Kidney (tissue), 14 donors: Measurements from ENCODE around the gene PIP5K1C. TPM values are rescaled to one million over a fixed set of nuclear protein-coding genes. Genes with fewer than 3 reads are reported as not detected.

Experiments used
- DNase-seq, 5 donors: peaks; one replicate each; pipeline ENCODE4 v3.0.0-alpha.2; 2013 to 2020
- FAIRE-seq: peaks from 2 replicates; lab custom pipeline; 2012; peaks lifted over from hg19 to GRCh38; lab: Jason Lieb, UNC
- H3K27ac ChIP-seq, 2 donors: one replicate each; pipeline ENCODE4 v1.7.0; 2013; ENCODE audit warnings: low read depth in 2 of 2, low read length in 2 of 2, inconsistent platforms in 1 of 2
- H3K27me3 ChIP-seq: one replicate; pipeline ENCODE4 v1.7.1; 2013; ENCODE audit warnings: low read length, inconsistent platforms; ENCODE audit not compliant: control insufficient read depth, insufficient read depth
- H3K36me3 ChIP-seq, 3 donors: one replicate each; pipeline versions ENCODE4 v1.7.0 to v1.7.1; 2013; ENCODE audit warnings: low read length in 3 of 3, control low read depth in 1 of 3, inconsistent platforms in 1 of 3; ENCODE audit not compliant: insufficient read depth in 3 of 3, control insufficient read depth in 2 of 3
- H3K4me1 ChIP-seq, 3 donors: one replicate each; pipeline versions ENCODE4 v1.7.0 to v1.7.1; 2013; ENCODE audit warnings: low read length in 3 of 3, inconsistent platforms in 1 of 3, low read depth in 1 of 3; ENCODE audit not compliant: control insufficient read depth in 2 of 3, insufficient read depth in 2 of 3
- H3K4me3 ChIP-seq, 3 donors: one replicate each; pipeline versions ENCODE4 v1.7.0 to v1.8.1; 2013; ENCODE audit warnings: low read length in 3 of 3, control low read depth in 1 of 3, inconsistent platforms in 1 of 3
- H3K9ac ChIP-seq, 3 donors: one replicate each; pipeline versions ENCODE4 v1.7.0 to v1.7.1; 2013; ENCODE audit warnings: low read length in 3 of 3, control low read depth in 1 of 3, inconsistent platforms in 1 of 3
- H3K9me3 ChIP-seq, 3 donors: one replicate each; pipeline versions ENCODE4 v1.7.0 to v1.7.1; 2013; ENCODE audit warnings: low read length in 3 of 3, control low read depth in 1 of 3, inconsistent platforms in 1 of 3; ENCODE audit not compliant: control insufficient read depth in 2 of 3, insufficient read depth in 1 of 3
- CTCF ChIP-seq: IDR thresholded peaks from 3 replicates; pipeline ENCODE4 v1.5.1; 2012; ENCODE audit warnings: mild to moderate bottlenecking, moderate library complexity, borderline replicate concordance; ENCODE audit not compliant: insufficient read depth; ENCODE audit errors: extremely low read depth
- intact Hi-C: fragments of 100-400 bp; cut with DNase I; formaldehyde crosslinking; loops from one replicate; pipeline ENCODE4 v1.11.1; 2022
- polyA plus RNA-seq: library from polyadenylated mRNA; stranded (reverse); fragments of 350-450 nt; fragmentation: Illumina TruSeq; extraction: RNeasy Lipid Tissue Mini Kit (QIAGEN cat#74804); gene quantifications from one replicate; pipeline ENCODE4 v1.2.3, GENCODE V29; 2014; ENCODE audit warnings: low read depth, low replicate concordance; ENCODE audit not compliant: insufficient read depth
- total RNA-seq: library from RNA; stranded (reverse); fragmentation: NEBNext Ultra II Directional; extraction: Animal tissue kit (Norgen Biotek cat#: 25700); gene quantifications from one replicate; pipeline ENCODE4 v1.2.1, GENCODE V29; 2021
- donor health status: control.
- donor health status: control.
- donor health status: control.
- donor health status: control.
- donor health status: control.
- donor health status: DM: yes; HTN: yes; CAD: no.
- donor health status: Normal renal cell carcinoma (clear cell type).

Gene PIP5K1C
- total and polyA plus RNA-seq, 2 donors from 2014 or later: 11.2 to 35.6 TPM

- DNase-seq: no peak
- TF ChIP-seq CTCF: no peak
- no peak for FAIRE-seq
These were observed 38.7 kb downstream of the PIP5K1C start for GRCh38 chr19:3661284-3662238.

GRCh38 chr19:3660493-3661219 lies 39.6 kb downstream of the PIP5K1C start:
- no peaks in the 10 kb centered on the region for H3K9me3 ChIP-seq
- H3K4me1 ChIP-seq: no peaks in the 10 kb centered on the region
- H3K4me3 ChIP-seq: no peak overlapping the region
- no peak for TF ChIP-seq CTCF
- no peak overlapping the region for H3K27ac ChIP-seq
- H3K36me3 ChIP-seq: peaks cover 4 to 19% (median 8%) of the 10 kb centered on the region in 3 donors
- no peaks in the 10 kb centered on the region for H3K27me3 ChIP-seq
- intact Hi-C loops: no loop called here
- FAIRE-seq (no peak), DNase-seq (no peak)
- H3K9ac ChIP-seq: no peak overlapping the region

More at GRCh38 chr19:3661284-3662238, 38.7 kb downstream of the PIP5K1C start:
- Histone ChIP-seq H3K4me1 (no peaks in the 10 kb centered on the region), H3K9me3 (no peaks in the 10 kb centered on the region), H3K4me3 (no peak overlapping the region), H3K9ac (no peak overlapping the region), H3K36me3 (peaks cover 4 to 19% (median 8%) of the 10 kb centered on the region in 3 donors), H3K27me3 (no peaks in the 10 kb centered on the region), H3K27ac (no peak overlapping the region)
- intact Hi-C loops: no loop called here

- H3K27me3 ChIP-seq: no peaks in the 10 kb centered on the region
- peaks cover 4 to 19% (median 8%) of the 10 kb centered on the region in 3 donors for H3K36me3 ChIP-seq
- no peak overlapping the region for H3K4me3 ChIP-seq
- no peak for DNase-seq
- no peaks in the 10 kb centered on the region for H3K9me3 ChIP-seq
- no peak for FAIRE-seq
- intact Hi-C loops: no loop called here
- no peaks in the 10 kb centered on the region for H3K4me1 ChIP-seq
- H3K9ac ChIP-seq: no peak overlapping the region
- no peak for TF ChIP-seq CTCF
- H3K27ac ChIP-seq: no peak overlapping the region
These were observed 40.5 kb downstream of the PIP5K1C start for GRCh38 chr19:3659746-3660112.
